ENCODE data around the gene PPTC7. TPM values are rescaled to one million over a fixed set of nuclear protein-coding genes. Genes with fewer than 3 reads are reported as not detected.

PPTC7 gene
- total and polyA plus RNA-seq, 2 donors (not counting 1 experiment from before 2014, with no cell fraction given): 6.9 to 12.5 TPM

Other genes with a start within 250 kb of the PPTC7 start
- gene ANAPC7, start 179.6 kb downstream of the PPTC7 start, total RNA-seq: 44.9 and 49.5 TPM in 2 replicates
- 48.7 and 55.2 TPM in 2 replicates for gene ANAPC7, start 179.6 kb downstream of the PPTC7 start, polyA plus RNA-seq
- gene ARPC3, start 133.0 kb downstream of the PPTC7 start, total RNA-seq: 136 and 169 TPM in 2 replicates
- gene ARPC3, start 133.0 kb downstream of the PPTC7 start, polyA plus RNA-seq: 81.1 and 87.4 TPM in 2 replicates
- gene GPN3, start 115.1 kb downstream of the PPTC7 start, total RNA-seq: 8.9 and 9.2 TPM in 2 replicates
- gene GPN3, start 115.1 kb downstream of the PPTC7 start, polyA plus RNA-seq: 28.9 and 29.7 TPM in 2 replicates
- gene FAM216A, start 114.5 kb downstream of the PPTC7 start, total RNA-seq: 14.9 and 16.5 TPM in 2 replicates
- 20.2 and 28.3 TPM in 2 replicates for gene FAM216A, start 114.5 kb downstream of the PPTC7 start, polyA plus RNA-seq
- gene VPS29, start 81.2 kb downstream of the PPTC7 start, total RNA-seq: 44.7 and 52.2 TPM in 2 replicates
- 172 and 210 TPM in 2 replicates for gene VPS29, start 81.2 kb downstream of the PPTC7 start, polyA plus RNA-seq
- gene RAD9B, start 81.0 kb downstream of the PPTC7 start, total RNA-seq: 0.50 and 0.77 TPM in 2 replicates
- gene RAD9B, start 81.0 kb downstream of the PPTC7 start, polyA plus RNA-seq: 0.40 and 0.53 TPM in 2 replicates
- gene TCTN1, start 30.8 kb upstream of the PPTC7 start, total RNA-seq: 24.9 and 27.4 TPM in 2 replicates
- 20.3 and 25.0 TPM in 2 replicates for gene TCTN1, start 30.8 kb upstream of the PPTC7 start, polyA plus RNA-seq
- 5.9 and 7.4 TPM in 2 replicates for gene HVCN1, start 105.8 kb upstream of the PPTC7 start, total RNA-seq
- 3.6 and 3.8 TPM in 2 replicates for gene HVCN1, start 105.8 kb upstream of the PPTC7 start, polyA plus RNA-seq
- gene PPP1CC, start 159.6 kb upstream of the PPTC7 start, total RNA-seq: 98.9 and 112 TPM in 2 replicates
- gene PPP1CC, start 159.6 kb upstream of the PPTC7 start, polyA plus RNA-seq: 110 and 125 TPM in 2 replicates

Measured in fibroblast of lung (primary cell).